ENCODE results near the gene NELFB.

GRCh38 chr9:137280474-137281344, 25.6 kb downstream of the NELFB start:
- no peak for TF ChIP-seq CTCF (IDR thresholded peaks at IDR 0.05; ENCODE audit: low read depth, low read length)
- TF ChIP-seq EZH2phosphoT487 (IDR thresholded peaks at IDR 0.05; ENCODE audit: low read depth) = no peak

All from OCI-LY3 (cell line).